Glomerular endothelial cell (primary cell): Measurements from ENCODE around the gene RAB19. TPM values are rescaled to one million over a fixed set of nuclear protein-coding genes. Genes with fewer than 3 reads are reported as not detected.

Experiments
- DNase-seq: peaks from one replicate; pipeline ENCODE4 v3.0.0-alpha.2; 2011; ENCODE audit warnings: low read depth, low spot score; ENCODE audit errors: extremely low read depth
- total RNA-seq: library from RNA; depleted of rRNA; stranded (reverse); fragments of >200 nt; gene quantifications from 2 replicates; pipeline ENCODE4 v1.2.3, GENCODE V29; 2015

Gene RAB19, protein sequence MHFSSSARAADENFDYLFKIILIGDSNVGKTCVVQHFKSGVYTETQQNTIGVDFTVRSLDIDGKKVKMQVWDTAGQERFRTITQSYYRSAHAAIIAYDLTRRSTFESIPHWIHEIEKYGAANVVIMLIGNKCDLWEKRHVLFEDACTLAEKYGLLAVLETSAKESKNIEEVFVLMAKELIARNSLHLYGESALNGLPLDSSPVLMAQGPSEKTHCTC
- not detected in 2 replicates for total RNA-seq

DNA sequence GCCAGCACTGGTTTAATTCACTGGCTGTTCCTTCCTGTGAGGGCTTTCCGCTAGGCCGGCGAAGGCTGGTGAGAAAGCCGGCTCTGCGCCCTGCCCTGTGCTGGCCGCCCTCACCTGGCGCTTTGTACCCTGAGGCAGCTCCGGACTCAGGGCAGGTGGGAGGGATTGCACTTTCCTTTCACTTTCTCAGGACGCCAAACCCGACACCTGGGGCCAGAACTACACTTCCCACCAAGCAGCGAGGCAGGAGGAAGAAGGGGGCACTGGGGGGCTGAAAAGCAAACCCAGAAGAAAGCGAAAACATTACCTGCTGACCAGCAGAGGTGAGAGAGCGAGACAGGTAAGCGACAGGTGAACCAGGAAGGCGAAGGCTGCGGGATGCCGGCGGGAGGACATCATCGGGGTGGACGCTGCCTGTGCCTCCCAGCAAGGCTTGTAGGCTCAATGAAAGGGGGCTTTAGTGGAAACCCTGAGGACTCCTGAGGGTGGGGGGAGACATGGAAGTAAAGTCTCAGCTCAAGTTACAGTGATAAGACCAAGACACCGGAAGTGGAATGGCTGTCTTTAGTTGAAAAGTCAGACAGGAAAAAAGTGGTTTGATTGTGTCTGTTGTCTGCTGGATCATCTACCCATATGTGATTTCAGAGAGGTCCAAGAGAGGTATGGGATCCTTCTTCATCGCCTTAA, at the start of gene RAB19:
Gene RAB19, plus strand, starts transcription at position 181 of the 687 bp plus-strand sequence. CDS start 3,589 bp downstream, outside the sequence.
- no peak for DNase-seq

DNA sequence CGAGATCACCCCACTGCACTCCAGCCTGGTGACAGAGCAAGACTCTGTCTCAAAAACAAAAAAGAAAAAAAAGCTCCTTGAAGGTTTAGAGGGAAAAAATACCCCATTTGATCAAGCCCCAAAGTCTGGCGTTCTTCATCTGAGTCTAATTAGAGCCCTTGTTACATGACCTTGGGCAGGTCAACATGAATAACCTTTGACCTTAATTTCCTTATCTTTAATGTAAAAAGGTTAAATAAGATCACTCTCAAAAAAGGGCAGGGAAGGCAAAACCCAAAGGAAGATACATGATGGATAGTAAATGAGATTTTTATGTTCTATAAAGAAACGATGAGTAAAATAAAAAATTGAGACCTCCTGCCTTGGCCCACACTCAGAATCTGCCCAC, 45.8 kb upstream of the RAB19 start:
- DNase-seq: no peak

DNA sequence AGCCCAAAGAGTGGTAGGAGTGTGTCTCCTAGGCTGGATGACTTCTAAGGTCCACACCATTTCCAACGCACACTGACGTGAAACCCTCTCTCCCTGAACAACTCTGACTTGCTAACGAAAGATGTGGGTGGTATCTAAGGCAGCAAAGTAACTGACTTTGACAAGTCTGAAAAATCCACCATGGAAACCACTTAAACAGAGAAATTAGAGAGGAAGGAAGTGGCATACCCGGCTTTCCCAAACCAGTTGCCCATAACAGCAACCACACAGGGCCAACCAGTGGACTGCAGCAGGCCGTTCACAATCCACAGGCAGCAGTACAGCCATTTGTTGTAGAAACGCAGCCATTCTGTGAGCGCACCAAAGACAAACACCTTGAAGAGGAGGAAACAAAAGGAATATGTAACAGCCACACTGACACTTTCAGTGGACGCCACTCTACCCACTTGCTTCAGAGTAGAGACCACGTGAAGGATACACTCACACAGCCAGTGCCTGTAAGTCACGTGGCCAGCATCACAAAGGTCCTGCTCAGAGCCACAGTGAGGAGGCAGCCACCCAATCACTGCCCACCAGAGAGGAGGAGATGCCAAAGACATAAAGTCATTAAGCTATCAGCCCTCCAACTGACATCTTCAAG, 45.3 kb upstream of the RAB19 start:
- no peak for DNase-seq

DNA sequence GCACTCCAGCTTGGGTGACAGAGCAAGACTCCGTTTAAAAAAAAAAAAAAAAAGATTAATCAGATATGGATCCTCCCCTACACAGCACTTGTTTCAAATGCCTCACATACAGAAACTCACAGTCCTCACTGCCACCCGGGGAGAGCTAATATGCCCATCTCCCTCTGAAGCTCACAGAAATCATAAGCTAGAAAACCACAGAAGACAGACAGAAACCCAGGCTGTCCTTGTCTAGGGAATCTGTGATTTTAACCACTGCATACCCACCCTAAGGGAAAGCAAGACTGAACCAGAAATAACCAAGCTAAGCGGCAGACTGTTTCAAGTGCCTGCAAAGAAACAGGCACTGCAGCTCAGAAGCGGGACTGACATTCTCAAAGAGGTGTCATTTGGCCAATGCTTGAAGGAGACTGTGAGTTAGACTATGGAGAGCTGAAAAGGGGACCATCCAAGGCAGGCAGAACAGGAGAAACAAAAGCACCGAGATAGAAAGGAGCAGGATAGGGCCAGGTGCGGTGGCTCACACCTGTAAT, 43.1 kb upstream of the RAB19 start:
- DNase-seq: no peak

DNA sequence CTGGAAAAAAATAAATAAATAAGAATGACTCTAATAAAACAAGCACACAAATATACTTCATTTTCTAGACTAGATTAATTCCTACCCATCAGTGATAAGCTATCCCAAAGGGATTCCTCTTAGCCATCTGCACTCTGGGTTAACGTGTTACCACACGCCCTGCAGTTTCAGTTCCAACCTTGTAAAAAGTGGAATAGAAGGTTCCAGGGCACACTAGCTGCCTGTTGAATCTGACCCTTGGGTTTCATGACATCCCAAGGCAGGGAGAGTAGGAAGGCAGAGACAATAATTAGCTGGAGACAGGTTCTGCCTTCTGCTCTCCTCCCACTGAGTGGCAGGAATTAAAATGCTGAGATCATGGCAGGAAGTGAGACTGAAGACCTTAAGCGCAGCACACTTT, 39.0 kb upstream of the RAB19 start:
- no peak for DNase-seq

DNA sequence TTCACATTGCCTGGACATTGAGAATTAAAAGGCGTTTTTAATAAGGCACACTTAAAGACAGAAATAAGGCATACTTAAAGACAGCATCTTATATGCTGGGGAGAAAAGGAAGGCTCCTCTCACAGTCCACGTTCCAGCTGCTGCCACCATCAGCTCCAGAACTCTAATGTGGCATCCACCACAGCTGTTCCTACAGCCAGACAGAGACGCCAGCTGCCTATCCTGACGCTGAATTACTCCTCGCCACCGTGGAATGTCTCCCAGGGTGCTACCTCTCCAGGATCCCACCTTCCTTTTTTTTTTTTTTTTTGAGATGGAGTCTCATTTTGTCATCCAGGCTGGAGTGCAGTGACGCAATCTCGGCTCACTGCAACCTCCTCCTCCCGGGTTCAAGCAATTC, 36.3 kb upstream of the RAB19 start:
- no peak for DNase-seq

DNA sequence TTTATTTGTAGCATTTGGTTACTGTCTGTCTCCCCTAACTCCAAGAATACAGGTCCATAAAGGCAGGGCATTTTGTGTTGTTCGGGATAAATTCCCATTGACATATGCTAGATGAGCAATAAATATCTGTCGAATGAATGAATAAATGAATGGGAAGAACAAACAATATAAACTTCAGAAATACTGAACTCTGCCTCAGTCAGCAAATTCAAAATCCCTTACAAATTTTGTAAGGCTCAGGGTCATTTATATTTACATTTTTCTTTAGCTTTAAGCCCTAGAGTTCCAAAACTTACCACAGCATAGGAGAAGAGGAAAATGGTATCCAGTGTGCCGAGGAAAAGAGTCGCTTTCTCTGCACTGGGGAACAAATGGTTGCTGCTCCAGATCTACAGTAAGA, 34.6 kb upstream of the RAB19 start:
- DNase-seq: no peak

DNA sequence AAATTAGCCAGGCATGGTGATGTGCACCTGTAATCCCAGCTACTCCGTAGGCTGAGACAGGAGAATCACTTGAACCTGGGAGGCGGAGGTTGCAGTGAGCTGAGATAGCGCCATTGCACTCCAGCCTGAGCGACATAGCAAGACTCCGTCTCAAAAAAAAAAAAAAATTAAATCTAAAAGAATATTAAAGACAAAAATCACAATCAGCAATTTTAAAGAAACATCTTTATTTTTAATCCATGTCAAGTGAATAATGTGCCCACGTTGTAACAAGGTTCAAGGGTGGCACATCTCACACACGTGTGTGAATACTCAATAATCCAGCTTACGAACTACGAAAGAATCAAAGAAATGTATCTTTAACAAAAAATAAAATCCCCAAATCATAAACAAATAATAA, 28.5 kb upstream of the RAB19 start:
- DNase-seq: no peak

DNA sequence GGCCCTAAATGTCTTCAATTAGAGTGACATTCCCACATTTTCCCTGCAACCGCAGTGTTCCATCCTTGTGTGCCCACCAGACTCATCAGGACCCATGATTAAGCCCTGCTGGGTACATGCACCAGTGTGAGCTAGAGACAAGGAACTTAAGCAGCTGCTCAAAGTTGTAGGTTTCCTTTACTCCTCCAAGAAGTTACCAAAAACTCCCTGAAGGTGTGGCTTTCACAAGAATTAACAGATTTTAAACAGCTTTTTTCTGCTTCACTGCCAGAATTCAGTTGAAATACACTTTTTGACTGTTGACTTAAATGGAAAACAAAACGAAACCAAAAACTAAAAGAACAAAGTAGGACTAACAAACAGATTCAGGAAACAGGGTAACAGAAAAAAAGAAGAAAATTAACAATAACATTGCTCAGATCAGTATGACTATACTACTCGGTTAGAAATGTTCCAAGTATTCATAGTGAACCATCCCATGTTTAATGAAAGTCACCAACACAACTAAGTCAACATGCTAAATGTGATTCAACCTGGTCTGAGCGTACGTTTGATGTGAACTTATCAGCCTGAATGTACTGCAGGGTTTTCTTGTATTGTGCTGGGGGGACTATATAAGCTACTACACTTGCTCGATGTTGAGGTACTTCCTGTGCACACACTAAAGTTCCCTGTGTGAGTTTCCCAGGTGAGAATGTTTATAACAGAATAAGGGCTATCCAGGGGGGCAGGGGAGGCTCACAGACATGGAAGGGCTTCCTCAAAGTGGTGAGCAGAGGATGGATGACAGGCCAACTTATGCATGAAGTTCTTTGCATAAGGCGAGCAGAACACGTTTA, 27.7 kb upstream of the RAB19 start:
- DNase-seq: no peak

DNA sequence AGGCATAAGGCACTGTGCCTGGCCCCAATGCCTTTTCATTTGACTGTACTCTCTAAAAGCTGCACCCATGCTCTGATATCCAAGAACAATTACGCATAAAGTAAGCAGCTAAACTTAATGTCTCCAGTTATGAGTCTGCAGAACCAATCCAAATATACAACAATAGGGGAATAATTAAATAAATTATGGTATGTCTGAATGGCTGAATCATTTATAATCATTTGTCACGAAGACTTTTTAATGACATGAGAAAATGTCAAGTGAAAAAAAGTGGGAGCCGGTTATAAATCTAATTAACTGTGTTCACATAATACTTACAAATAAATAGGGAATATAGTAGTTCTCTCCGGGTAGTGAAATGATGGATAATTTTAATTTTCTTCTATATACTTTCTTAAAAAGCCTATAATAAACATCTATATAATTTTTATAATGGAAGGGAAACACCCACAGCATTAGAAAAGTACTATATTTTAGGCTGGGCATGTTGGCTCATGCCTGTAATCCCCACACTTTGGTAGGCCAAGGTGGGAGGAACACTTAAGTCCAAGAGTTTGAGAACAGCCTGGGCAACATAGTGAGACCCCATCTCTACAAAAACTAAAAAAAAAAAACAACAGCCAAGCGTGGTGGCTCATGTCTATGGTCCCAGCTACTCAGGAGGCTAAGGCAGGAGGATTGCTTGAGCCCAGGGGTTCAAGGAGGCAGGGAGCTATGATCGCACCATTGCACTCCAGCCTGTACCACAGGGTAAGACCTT, 19.7 kb upstream of the RAB19 start:
- no peak for DNase-seq

DNA sequence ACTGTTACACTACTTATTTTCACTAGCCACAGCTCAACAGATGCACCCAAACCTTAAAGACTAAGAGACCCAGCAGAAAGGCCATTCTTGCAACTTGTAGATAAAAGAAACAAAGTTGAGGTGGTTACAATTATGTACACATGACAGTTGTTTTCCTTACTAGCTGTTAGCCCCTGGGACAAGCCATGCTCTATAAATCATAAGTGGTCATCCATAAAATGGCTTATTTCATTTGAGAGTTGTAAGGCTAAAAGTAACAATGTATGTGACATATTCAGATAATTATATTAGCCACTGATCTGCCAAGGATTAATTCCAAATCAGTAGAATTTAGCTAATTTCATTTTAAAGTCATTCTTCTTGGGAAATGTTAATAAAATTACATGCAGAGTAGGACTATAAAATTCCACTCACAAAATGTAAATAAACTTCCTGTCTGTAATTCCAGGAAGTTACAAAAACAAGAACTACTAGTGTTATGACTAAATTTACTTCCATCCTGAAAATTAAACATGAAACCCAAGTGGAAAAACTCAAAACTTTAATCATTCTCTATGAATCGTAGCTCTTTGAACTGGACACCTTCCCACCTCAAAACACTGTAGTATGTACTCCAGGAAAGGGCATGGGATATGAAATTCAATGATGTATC, 18.8 kb upstream of the RAB19 start:
- DNase-seq: no peak

DNA sequence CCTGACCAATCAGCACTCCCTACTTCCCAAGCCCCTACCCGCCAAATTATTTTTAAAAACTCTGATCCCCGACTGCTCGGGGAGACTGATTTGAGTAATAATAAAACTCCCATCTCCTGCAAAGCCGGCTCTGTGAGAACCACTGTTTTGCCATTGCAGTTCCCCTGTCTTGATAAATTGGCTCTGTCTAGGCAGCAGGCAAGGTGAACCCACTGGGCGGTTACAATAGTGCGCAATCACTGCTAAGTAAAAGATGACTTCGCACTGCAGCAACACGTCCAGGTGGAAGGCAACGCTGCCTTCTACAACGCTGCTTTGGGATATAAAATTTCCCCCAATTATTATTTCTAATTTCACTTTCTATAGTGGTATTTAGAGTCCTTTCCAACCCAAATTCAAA, 14.4 kb upstream of the RAB19 start:
- DNase-seq: no peak

DNA sequence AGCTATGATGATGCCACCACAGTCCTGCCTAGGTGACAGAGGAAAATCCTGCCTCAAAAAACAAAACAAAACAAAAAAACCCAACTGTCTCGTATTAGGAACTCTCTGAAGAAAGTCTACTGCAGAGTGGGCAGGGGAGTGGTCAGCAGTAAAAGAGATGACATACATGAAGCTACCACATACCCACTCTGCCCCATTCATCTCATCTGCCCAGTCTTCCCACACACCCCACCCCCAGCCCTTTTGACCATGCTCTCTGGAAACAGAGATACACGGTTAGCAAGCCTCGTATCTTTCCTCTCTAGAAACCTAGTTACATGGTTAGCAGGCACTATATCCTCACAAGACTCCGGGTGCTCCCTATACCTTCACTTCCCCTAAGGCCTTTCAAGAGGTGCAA, 13.8 kb upstream of the RAB19 start:
- DNase-seq: no peak

DNA sequence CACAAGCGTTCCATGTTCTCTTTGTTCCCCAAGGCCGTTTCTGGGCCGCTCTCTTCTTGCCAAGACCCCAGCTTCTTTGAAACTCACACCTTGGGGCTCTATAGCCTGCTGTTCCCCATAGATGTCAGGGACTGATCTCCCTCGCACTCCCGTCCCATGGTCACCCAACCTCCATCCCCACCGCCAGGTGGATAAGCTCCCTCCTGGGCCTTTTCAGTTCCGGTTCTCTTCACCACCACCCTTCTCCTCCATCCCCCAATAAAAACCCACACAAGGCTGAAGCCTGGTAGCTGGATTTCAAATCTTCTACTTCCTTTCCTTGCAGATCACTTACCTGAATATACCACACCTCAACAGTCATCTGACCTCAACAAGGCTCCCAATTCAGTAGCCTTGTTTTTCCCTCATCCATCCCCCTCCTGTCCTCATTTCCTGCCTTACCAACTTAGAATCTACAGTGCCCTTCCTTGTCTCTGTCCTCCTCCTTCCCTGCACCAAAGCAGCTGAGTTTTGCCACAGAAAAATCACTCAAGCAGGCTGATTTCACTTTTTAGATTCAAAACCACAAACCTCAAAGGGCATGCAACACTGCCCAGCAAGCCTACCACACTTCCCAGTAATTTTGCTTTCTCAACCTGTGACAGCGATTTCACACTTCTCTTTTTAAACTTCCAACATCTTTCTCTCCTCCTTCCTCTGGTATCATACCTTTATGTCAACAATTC, 13.2 kb upstream of the RAB19 start:
- DNase-seq: no peak

DNA sequence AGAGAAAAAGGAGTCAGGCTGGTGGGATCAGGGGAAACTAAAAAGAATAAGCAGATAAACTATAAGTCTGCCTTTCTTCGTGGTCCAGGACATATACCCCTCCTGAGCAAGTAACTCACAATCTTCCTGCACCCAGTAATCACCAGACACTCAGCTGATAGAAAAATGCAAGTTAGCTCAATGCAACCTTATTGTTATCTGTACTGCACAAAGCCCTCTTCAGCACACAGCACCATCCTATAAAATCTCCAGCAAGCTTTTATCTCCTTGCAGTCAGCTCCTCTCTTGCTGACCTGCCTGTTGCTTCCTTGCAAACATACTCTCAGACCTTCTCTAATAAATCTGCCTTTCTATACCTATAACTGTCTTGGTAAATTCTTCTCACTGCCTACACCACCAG, 12.2 kb upstream of the RAB19 start:
- DNase-seq: no peak

DNA sequence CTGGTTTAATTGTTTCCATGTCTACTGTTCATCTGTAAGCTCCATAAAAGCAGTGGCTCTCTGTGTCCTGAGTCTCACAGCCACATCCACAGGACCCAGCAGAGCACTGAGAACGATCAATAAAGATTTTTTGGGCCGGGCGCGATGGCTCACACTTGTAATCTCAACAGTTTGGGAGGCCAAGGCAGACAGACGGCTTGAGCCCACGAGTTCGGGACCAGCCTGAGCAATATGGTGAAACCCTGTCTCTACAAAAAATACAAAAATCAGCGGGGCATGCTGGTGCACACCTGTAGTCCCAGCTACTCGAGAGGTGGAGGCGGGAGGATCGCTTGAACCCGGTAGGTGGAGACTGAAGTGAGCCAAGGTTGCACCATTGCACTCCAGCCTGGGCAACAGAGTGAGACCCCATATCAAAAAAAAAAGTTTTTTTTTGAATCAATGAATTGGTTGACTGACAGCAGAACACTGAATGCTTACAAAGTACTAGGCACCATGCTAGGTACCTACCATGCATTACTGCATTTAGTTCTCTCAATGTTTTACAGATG, 10.0 kb upstream of the RAB19 start:
- DNase-seq: no peak

DNA sequence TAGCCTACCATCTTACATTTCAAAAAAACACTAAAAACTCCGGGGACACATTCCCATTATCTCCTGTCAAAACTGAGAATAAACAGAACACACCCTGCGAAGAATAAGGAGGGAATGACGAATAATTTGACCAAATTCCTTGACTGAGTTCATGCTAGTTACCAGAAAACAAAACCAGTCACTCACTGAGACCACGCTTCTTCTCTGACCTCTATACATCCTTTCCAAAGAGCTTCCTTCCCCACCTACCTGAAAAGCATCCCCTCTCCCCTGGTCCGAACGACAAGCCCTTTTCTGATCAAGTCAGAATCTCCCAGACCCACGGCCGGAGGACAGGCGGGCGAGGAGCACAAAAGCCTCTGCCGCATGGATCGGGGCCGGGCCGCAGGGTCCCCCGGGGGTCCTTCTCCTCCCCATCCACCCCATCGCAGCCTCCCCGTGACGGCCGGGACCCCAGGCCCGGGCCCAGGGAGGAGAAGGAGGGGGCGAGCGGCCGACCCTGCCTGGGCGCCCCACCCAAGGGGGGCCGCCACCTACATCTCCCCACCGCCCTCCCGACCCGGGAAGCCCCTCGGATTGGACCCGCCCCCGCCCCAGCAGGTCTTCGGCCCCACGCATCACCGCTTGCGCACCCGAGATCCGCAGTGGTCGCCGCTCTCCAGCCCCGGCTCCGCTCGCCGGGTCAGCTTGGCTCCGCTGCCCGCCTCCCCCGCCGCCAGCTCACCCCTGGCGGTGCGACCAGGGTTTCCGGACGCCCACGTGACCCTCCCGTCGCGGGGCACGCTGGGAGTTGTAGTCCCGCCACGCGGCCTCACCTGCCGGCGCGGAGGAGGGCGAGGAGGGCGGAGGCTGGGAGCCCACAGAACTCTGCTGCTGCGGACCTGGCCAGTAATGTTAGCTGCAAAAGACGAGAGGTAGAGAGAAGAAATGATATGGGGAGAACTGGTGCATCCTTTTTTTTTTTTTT, 5.8 kb upstream of the RAB19 start, which contains the start of gene SLC37A3:
Gene SLC37A3, minus strand, starts transcription at position 747 of the 967 bp plus-strand sequence. CDS start 16,004 bp downstream, outside the sequence.
- DNase-seq: no peak

DNA sequence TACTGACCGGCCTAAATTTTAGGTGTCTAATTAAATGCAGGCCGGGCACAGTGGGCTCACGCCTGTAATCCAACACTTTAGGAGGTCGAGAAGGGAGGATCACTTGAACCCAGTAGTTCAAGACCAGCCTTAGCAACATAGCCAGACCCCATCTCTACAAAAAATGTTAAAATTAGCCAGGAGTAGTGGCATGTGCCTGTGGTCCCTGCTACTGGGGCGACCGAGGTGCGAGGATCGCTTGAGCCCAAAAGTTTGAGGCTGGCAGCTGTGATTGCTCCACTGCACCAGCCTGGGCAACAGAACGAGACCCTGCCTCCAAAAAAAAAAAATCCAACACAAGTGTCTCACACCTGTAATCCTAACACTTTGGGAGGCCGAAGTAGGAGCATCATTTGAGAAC, 5.0 kb upstream of the RAB19 start:
- no peak for DNase-seq
